HG02678 (cell line): ENCODE data around the gene TRIM41.
A peak's percentile ranks its signal among the peaks of the same experiment; 100 is the strongest.
"Not testable (repeated sequence)": the region's sequence is repeated elsewhere in the genome, so short reads cannot be mapped to it uniquely, and the experiment has no call there.

Source experiments
- ATAC-seq: cut with Tn5 transposase; IDR thresholded peaks from one replicate; pipeline ENCODE4 v1.9.1; 2021; ENCODE audit warnings: mild to moderate bottlenecking, moderate library complexity; ENCODE audit not compliant: unreplicated experiment

Gene TRIM41

GRCh38 chr5:181246276-181247049, 23.4 kb downstream of the TRIM41 start:
- ATAC-seq, result peak; percentile 49

GRCh38 chr5:181248277-181248676, 25.2 kb downstream of the TRIM41 start:
- ATAC-seq, result no peak

- ATAC-seq, result no peak
These were observed 32.2 kb downstream of the TRIM41 start for GRCh38 chr5:181255276-181255675.

GRCh38 chr5:181255836-181256578, 32.9 kb downstream of the TRIM41 start:
- no peak for ATAC-seq

GRCh38 chr5:181258576-181258975, 35.5 kb downstream of the TRIM41 start:
- ATAC-seq, result no peak

GRCh38 chr5:181259283-181259682, 36.2 kb downstream of the TRIM41 start:
- no peak for ATAC-seq

GRCh38 chr5:181259974-181260719, 37.1 kb downstream of the TRIM41 start:
- no peak for ATAC-seq

- ATAC-seq, result peak; percentile 85
These were observed 37.7 kb downstream of the TRIM41 start, which contains the start of gene TRIM52 for GRCh38 chr5:181260720-181261319. TRIM52 (minus strand) TSS chr5:181261143; CDS start chr5:181260813, 330 bp downstream.

GRCh38 chr5:181261320-181262049, 38.4 kb downstream of the TRIM41 start:
- ATAC-seq, result peak; percentile 54

GRCh38 chr5:181263633-181264032, 40.6 kb downstream of the TRIM41 start:
- no peak for ATAC-seq

- no peak for ATAC-seq
These were observed 42.1 kb downstream of the TRIM41 start for GRCh38 chr5:181265092-181265671.

GRCh38 chr5:181267291-181267904, 44.3 kb downstream of the TRIM41 start:
- not testable (repeated sequence) for ATAC-seq

GRCh38 chr5:181267907-181268306, 44.8 kb downstream of the TRIM41 start:
- not testable (repeated sequence) for ATAC-seq

- no peak for ATAC-seq
These were observed 48.0 kb downstream of the TRIM41 start for GRCh38 chr5:181271081-181271480.

- not testable (repeated sequence) for ATAC-seq
These were observed 50.3 kb downstream of the TRIM41 start for GRCh38 chr5:181273433-181273744.

- no peak for ATAC-seq
These were observed 57.2 kb downstream of the TRIM41 start for GRCh38 chr5:181280251-181280762.

- ATAC-seq, result no peak
These were observed 58.2 kb downstream of the TRIM41 start for GRCh38 chr5:181281077-181281983.

GRCh38 chr5:181281984-181282316, 58.9 kb downstream of the TRIM41 start:
- ATAC-seq, result no peak
